ENCODE measurements around the gene HRG. TPM values are rescaled to one million over a fixed set of nuclear protein-coding genes. Genes with fewer than 3 reads are reported as not detected.
A peak's percentile ranks its signal among the peaks of the same experiment; 100 is the strongest.

HRG gene
- total RNA-seq, 1 experiment from 2014 or later, result not detected

GRCh38 chr3:186671051-186671450, 5.2 kb downstream of the HRG start:
- no peaks in the 10 kb centered on the region for H3K4me1 ChIP-seq (ENCODE audit: insufficient read depth, low read length)
- Mint-ChIP-seq H3K4me3 (no peak overlapping the region), H3K4me1 (peaks cover 0 to 12% of the 10 kb centered on the region in 2 experiments; a peak in 2 of 4 replicates), H3K36me3 (ENCODE audit: insufficient read depth in 1 of 3, low read depth in 3 of 3) (no peaks in the 10 kb centered on the region), H3K27ac (no peak overlapping the region), H3K9me3 (no peaks in the 10 kb centered on the region), H3K27me3 (ENCODE audit: low read depth) (peaks cover 13% of the 10 kb centered on the region)
- H3K23ac ChIP-seq (ENCODE audit: insufficient read length, low read depth, low read length), result no peak overlapping the region
- H2AFZ ChIP-seq (ENCODE audit: low read length), result no peak overlapping the region
- H3K9ac ChIP-seq (ENCODE audit: extremely low read depth, insufficient read length, low read length), result no peak overlapping the region
- H3K4ac ChIP-seq (ENCODE audit: low read depth, low read length), result no peak overlapping the region
- H3T11ph ChIP-seq (ENCODE audit: low read length), result no peak overlapping the region
- H2BK5ac ChIP-seq (ENCODE audit: insufficient read length, low read length), result no peak overlapping the region
- H4K91ac ChIP-seq (ENCODE audit: insufficient read length, low read depth, low read length), result no peak overlapping the region
- H3K79me2 ChIP-seq (ENCODE audit: insufficient read depth, low read length), result no peaks in the 10 kb centered on the region
- H3K14ac ChIP-seq (ENCODE audit: insufficient read depth, low read length), result no peak overlapping the region
- WGBS (ENCODE audit: extremely low coverage, insufficient read length, low lambda C conversion rate), result no CpG with 5 or more reads among the region's 3 CpGs
- H3K79me1 ChIP-seq (ENCODE audit: insufficient read depth, low read depth, low read length, poor library complexity, severe bottlenecking), result no peaks in the 10 kb centered on the region
- H2BK12ac ChIP-seq (ENCODE audit: insufficient read length, low read depth, low read length), result no peak overlapping the region
- no peak overlapping the region for H2BK120ac ChIP-seq (ENCODE audit: low read depth, low read length, poor library complexity, severe bottlenecking)
- no peak overlapping the region for H3K27ac ChIP-seq (ENCODE audit: insufficient read length, low read depth, low read length)
- DNase-seq, result no peak
- no peak overlapping the region for H2AK5ac ChIP-seq (ENCODE audit: insufficient read length, low read length)
- no peaks in the 10 kb centered on the region for H4K20me1 ChIP-seq (ENCODE audit: control insufficient read depth, insufficient read depth, insufficient read length)
- H3K9me3 ChIP-seq (ENCODE audit: control insufficient read depth, low read depth, low read length), result no peaks in the 10 kb centered on the region
- H3K23me2 ChIP-seq (ENCODE audit: insufficient read length, low read depth, low read length, poor library complexity, severe bottlenecking), result no peaks in the 10 kb centered on the region
- no peak overlapping the region for H4K5ac ChIP-seq (ENCODE audit: insufficient read length, low read depth, low read length)
- peak overlapping the region; percentile 26 for H2BK20ac ChIP-seq (ENCODE audit: low read depth, low read length, poor library complexity, severe bottlenecking)
- H3K18ac ChIP-seq (ENCODE audit: insufficient read length, low read depth, low read length), result no peak overlapping the region
- H3K27me3 ChIP-seq (ENCODE audit: insufficient read depth, low read length), result no peaks in the 10 kb centered on the region
- no peak for TF ChIP-seq CTCF (conservative IDR thresholded peaks at IDR 0.05)
- no peak overlapping the region for H3K56ac ChIP-seq (ENCODE audit: insufficient read length, low read depth, low read length)
- H4K8ac ChIP-seq (replicated peaks; ENCODE audit: insufficient read length, low read depth, low read length), result no peak overlapping the region
- no peak overlapping the region for H3K4me2 ChIP-seq (ENCODE audit: insufficient read depth, insufficient read length, low read length)
- H2BK15ac ChIP-seq (ENCODE audit: low read depth, low read length), result no peak overlapping the region

All from H9 (cell line).